Measurements from ENCODE around the gene C1orf198.

Gene C1orf198

GRCh38 chr1:230861489-230861888, 6.8 kb downstream of the C1orf198 start:
- Histone ChIP-seq H3K36me3 (replicated peaks) (no peaks in the 10 kb centered on the region), H3K9me3 (no peaks in the 10 kb centered on the region)
- in situ Hi-C loops (cut with MboI; ENCODE audit: low sequenced_read_pairs) = no loop called here

GRCh38 chr1:230860617-230861384, 7.5 kb downstream of the C1orf198 start:
- DNase-seq (ENCODE audit: low spot score in 2 of 2) = no peak
- Histone ChIP-seq H3K36me3 (replicated peaks) (no peaks in the 10 kb centered on the region), H3K4me3 (no peak overlapping the region), H3K9me3 (no peaks in the 10 kb centered on the region), H3K4me1 (peaks cover 5% of the 10 kb centered on the region), H3K27me3 (ENCODE audit: low read depth) (no peaks in the 10 kb centered on the region)
- in situ Hi-C loops (cut with MboI; ENCODE audit: low sequenced_read_pairs) = no loop called here

More at GRCh38 chr1:230861489-230861888, 6.8 kb downstream of the C1orf198 start:
- no peak overlapping the region for H3K4me3 ChIP-seq
- no peak for DNase-seq (ENCODE audit: low spot score in 2 of 2)
- H3K4me1 ChIP-seq = peaks cover 2% of the 10 kb centered on the region
- H3K27me3 ChIP-seq (ENCODE audit: low read depth) = no peaks in the 10 kb centered on the region

DNA sequence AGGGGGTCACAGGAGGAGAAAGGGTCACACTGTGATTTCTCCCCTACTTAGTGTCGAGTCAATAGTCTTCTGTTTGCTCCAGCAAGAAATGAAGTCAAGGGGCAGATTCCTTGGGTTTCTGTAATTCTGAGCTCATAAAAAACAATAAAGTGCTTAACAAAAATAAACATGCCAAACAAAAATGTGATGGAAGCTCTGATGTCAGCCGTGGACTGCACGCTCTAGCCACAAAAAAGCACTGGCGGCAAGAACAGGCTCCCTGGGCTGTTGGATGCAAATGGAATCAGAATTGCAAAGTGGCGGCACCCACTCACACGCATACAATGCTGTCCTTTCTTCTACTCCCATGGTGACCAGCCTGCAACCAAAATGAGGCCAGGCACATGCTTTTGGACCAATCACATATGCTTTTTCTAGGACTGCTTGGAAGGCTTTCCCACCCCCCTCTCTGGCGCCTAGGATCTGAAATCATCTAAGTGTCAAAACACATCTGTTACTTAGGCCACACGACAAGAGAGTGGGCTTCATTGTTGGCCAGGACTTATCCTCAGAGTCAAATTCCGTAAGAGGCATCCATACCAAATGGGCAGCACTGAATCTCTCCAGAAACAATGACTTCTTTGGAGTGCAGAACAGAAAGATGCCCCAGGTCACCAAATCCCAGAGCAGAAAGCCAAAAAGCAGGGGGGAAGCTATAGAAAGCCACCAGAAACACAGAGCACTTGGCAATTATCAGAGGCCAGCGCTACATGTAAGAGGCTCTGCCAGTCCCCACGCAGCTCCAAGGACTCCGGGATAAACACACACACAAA, 9.2 kb downstream of the C1orf198 start:
- H3K36me3 ChIP-seq (replicated peaks) = peaks cover 8% of the 10 kb centered on the region
- no peak for DNase-seq (ENCODE audit: low spot score in 2 of 2)
- H3K27me3 ChIP-seq (ENCODE audit: low read depth) = no peaks in the 10 kb centered on the region
- no peaks in the 10 kb centered on the region for H3K9me3 ChIP-seq
- H3K4me1 ChIP-seq = peaks cover 5% of the 10 kb centered on the region
- H3K4me3 ChIP-seq = no peak overlapping the region
- in situ Hi-C loops (cut with MboI; ENCODE audit: low sequenced_read_pairs) = no loop called here

DNA sequence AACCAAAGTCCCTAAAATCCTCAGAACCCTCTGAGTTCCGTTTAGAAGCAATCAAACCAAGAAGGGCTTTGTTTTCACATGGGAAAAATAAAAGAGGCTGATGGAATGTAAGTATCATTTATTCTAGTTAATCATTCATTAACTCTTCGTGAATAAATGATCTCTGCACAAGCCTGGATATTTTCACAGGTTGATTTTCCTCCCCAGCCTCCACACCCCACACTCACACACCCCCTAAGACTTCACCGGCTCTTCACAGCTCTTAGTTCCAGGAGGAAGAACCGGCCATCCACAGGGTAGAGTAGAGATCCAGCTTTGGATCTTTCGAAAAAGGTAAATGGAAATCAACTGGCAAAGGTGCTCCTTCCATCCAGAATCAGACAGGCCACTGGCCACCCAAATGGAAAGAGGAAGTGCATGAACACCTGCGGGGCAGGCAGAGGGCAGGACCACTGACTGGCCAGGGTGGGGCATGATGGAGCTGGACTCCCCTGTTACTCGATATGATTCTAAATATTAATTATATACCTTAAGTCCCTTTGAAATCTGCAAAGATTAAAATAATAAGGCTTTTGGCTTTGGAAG, 10.0 kb downstream of the C1orf198 start:
- H3K4me3 ChIP-seq = no peak overlapping the region
- H3K27me3 ChIP-seq (ENCODE audit: low read depth) = no peaks in the 10 kb centered on the region
- DNase-seq (ENCODE audit: low spot score in 2 of 2) = no peak
- peaks cover 8% of the 10 kb centered on the region for H3K36me3 ChIP-seq (replicated peaks)
- no peaks in the 10 kb centered on the region for H3K9me3 ChIP-seq
- peaks cover 5% of the 10 kb centered on the region for H3K4me1 ChIP-seq
- in situ Hi-C loops (cut with MboI; ENCODE audit: low sequenced_read_pairs) = no loop called here

DNA sequence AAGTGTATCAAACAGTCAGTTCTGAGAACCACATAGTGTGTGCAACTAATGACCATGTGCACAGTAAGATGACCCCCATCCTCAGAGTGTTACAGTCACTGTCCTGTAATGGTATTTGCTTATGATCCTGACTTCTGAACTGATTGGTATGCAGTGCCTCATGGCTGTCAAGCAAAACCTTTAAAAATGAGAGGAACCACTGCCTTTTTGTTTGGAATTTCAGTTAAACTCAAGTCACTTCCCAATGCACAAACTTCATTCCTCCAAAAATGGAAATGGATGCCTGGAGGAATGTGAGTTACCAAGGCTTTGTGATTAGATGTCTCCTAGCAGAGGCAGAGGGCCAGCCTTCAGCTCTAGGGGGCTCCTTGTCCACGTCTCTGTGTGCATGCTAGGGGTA, 10.5 kb downstream of the C1orf198 start:
- no peak for DNase-seq (ENCODE audit: low spot score in 2 of 2)
- peaks cover 8% of the 10 kb centered on the region for H3K36me3 ChIP-seq (replicated peaks)
- in situ Hi-C loops (cut with MboI; ENCODE audit: low sequenced_read_pairs) = no loop called here
- H3K4me3 ChIP-seq = no peak overlapping the region
- no peaks in the 10 kb centered on the region for H3K27me3 ChIP-seq (ENCODE audit: low read depth)
- no peaks in the 10 kb centered on the region for H3K9me3 ChIP-seq
- peaks cover 5% of the 10 kb centered on the region for H3K4me1 ChIP-seq

DNA sequence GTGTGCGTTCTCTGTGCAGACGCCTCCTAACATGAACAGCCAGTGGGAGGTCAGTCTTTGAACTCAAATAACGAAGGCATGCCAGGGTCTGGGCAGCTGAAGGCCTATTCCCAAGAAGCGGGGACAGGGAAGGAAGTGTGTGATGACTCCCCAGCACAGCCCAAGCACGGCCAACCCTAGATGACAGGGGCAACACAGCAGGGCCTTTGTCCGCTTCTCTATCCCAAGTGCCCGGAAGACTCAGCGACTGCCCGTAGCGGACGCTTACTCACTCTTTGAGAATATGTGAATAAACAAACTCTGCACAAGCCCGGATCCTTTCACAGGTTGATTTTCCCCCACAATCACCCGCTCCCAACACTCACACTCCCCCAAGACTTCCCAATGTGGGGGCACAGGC, 11.2 kb downstream of the C1orf198 start:
- Histone ChIP-seq H3K36me3 (replicated peaks) (peaks cover 8% of the 10 kb centered on the region), H3K27me3 (ENCODE audit: low read depth) (no peaks in the 10 kb centered on the region), H3K9me3 (no peaks in the 10 kb centered on the region), H3K4me3 (no peak overlapping the region), H3K4me1 (peaks cover 5% of the 10 kb centered on the region)
- in situ Hi-C loops (cut with MboI; ENCODE audit: low sequenced_read_pairs) = no loop called here
- DNase-seq (ENCODE audit: low spot score in 2 of 2) = no peak

DNA sequence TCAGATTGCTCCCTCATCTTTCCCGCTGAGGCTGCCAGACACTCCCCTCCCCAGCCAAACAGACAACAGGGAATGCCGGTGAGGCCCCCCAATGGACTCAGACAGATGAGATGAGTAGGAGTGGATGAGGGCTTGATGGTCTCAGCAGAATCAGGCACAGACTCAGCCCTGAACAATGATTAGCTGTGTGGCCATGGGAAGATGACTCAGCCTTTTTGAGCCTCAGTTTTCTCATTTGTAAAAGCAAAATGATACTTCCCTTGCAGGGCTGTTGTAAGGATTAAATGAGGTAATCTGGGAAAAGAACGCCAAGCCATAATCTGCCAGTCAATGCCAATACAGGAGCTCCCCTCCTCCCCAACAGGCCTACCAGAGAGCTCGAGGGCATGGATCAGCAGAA, 12.4 kb downstream of the C1orf198 start:
- peaks cover 8% of the 10 kb centered on the region for H3K36me3 ChIP-seq (replicated peaks)
- H3K4me1 ChIP-seq = peaks cover 5% of the 10 kb centered on the region
- H3K9me3 ChIP-seq = no peaks in the 10 kb centered on the region
- H3K27me3 ChIP-seq (ENCODE audit: low read depth) = no peaks in the 10 kb centered on the region
- in situ Hi-C loops (cut with MboI; ENCODE audit: low sequenced_read_pairs) = no loop called here
- no peak for DNase-seq (ENCODE audit: low spot score in 2 of 2)
- no peak overlapping the region for H3K4me3 ChIP-seq

GRCh38 chr1:230854423-230854822, 13.9 kb downstream of the C1orf198 start:
- in situ Hi-C loops (cut with MboI; ENCODE audit: low sequenced_read_pairs) = no loop called here
- DNase-seq (ENCODE audit: low spot score in 2 of 2) = no peak
- no peak overlapping the region for H3K4me3 ChIP-seq
- H3K4me1 ChIP-seq = peaks cover 5% of the 10 kb centered on the region
- no peaks in the 10 kb centered on the region for H3K27me3 ChIP-seq (ENCODE audit: low read depth)
- H3K36me3 ChIP-seq (replicated peaks) = peaks cover 8% of the 10 kb centered on the region
- no peaks in the 10 kb centered on the region for H3K9me3 ChIP-seq

GRCh38 chr1:230853731-230854130, 14.6 kb downstream of the C1orf198 start:
- no peak for DNase-seq (ENCODE audit: low spot score in 2 of 2)
- peaks cover 5% of the 10 kb centered on the region for H3K4me1 ChIP-seq
- in situ Hi-C loops (cut with MboI; ENCODE audit: low sequenced_read_pairs) = no loop called here

DNA sequence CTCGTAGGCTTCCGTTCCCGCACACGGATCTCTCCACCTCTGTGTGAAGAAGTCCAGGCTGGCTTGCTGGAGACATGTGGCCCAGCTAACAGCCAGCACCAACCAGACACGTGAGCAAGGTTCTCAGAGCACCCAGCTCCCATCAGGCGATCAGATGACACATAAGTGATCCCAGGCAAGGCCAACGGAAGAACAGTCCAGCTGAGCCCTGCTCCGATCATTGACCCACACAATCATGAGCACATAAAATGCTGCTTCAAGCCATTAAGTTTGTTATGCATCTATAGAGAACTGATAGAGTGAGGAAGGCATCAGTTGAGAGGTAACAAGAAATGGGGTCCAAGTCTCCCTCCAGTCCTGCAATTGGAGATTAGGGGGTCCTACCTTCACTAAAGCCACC, 15.4 kb downstream of the C1orf198 start:
- in situ Hi-C loops (cut with MboI; ENCODE audit: low sequenced_read_pairs) = no loop called here
- peaks cover 5% of the 10 kb centered on the region for H3K4me1 ChIP-seq
- no peaks in the 10 kb centered on the region for H3K9me3 ChIP-seq
- no peak for DNase-seq (ENCODE audit: low spot score in 2 of 2)
- no peak overlapping the region for H3K4me3 ChIP-seq
- no peaks in the 10 kb centered on the region for H3K27me3 ChIP-seq (ENCODE audit: low read depth)
- H3K36me3 ChIP-seq (replicated peaks) = peaks cover 8% of the 10 kb centered on the region

More at GRCh38 chr1:230853731-230854130, 14.6 kb downstream of the C1orf198 start:
- Histone ChIP-seq H3K4me3 (no peak overlapping the region), H3K27me3 (ENCODE audit: low read depth) (no peaks in the 10 kb centered on the region), H3K36me3 (replicated peaks) (peaks cover 8% of the 10 kb centered on the region), H3K9me3 (no peaks in the 10 kb centered on the region)

DNA sequence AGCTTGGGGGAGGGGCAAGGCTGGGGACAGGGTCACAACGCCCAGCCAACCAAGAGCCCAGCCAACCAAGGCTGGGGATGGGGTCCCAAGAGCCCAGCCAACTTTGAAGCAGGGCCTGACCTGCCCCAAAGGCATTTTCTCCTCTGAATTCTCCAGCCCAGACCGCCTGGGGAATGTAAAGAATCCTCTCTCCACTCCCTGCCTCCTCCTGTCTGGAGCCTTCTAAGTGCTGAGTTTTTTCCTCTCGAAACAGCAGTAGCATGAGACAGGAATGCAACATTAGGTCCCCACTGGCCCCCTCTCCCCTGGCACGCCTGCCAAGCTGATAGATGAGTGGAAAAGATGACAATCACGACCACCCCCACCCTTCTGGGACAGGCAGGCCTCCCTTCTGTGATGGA, 17.0 kb downstream of the C1orf198 start:
- H3K27me3 ChIP-seq (ENCODE audit: low read depth) = no peaks in the 10 kb centered on the region
- no peaks in the 10 kb centered on the region for H3K9me3 ChIP-seq
- in situ Hi-C loops (cut with MboI; ENCODE audit: low sequenced_read_pairs) = no loop called here
- no peak overlapping the region for H3K4me3 ChIP-seq
- DNase-seq (ENCODE audit: low spot score in 2 of 2) = no peak
- peaks cover 8% of the 10 kb centered on the region for H3K36me3 ChIP-seq (replicated peaks)
- H3K4me1 ChIP-seq = peaks cover 4% of the 10 kb centered on the region

DNA sequence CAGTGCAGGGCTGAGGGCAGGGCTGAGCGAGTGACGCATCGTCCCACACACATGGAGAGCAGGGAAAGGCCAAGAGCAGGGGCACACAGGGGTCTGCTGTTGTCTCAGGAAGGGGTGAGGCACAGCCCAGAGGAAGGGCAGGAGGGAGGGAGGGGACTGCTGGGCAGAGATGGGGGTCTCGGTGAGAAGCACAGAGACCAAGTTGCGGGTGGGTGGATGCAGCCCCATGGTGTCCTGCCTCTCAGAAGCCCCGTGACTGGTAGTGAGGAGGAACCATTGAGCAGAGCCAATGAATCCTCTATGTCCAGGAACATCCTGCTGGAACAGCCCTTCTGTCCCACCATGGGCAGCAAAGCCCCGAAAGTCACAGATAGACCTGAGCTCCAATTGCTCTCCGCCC, 17.8 kb downstream of the C1orf198 start:
- Histone ChIP-seq H3K36me3 (replicated peaks) (peaks cover 8% of the 10 kb centered on the region), H3K4me3 (no peak overlapping the region), H3K9me3 (no peaks in the 10 kb centered on the region), H3K27me3 (ENCODE audit: low read depth) (no peaks in the 10 kb centered on the region), H3K4me1 (no peaks in the 10 kb centered on the region)
- in situ Hi-C loops (cut with MboI; ENCODE audit: low sequenced_read_pairs) = no loop called here
- DNase-seq (ENCODE audit: low spot score in 2 of 2) = no peak

GRCh38 chr1:230849451-230850224, 18.7 kb downstream of the C1orf198 start:
- Histone ChIP-seq H3K9me3 (no peaks in the 10 kb centered on the region), H3K4me1 (no peaks in the 10 kb centered on the region), H3K27me3 (ENCODE audit: low read depth) (no peaks in the 10 kb centered on the region), H3K36me3 (replicated peaks) (peaks cover under 1% of the 10 kb centered on the region), H3K4me3 (no peak overlapping the region)
- in situ Hi-C loops (cut with MboI; ENCODE audit: low sequenced_read_pairs) = no loop called here
- DNase-seq (ENCODE audit: low spot score in 2 of 2) = no peak
